PFSK-1 (cell line): ENCODE data around the gene EFCAB6.

Experiments
- POLR2AphosphoS5 ChIP-seq: IDR thresholded peaks from 2 replicates; pipeline ENCODE4 v1.6.1; 2012; ENCODE audit warnings: low read depth, mild to moderate bottlenecking, control low read depth, low read length, moderate library complexity
- REST ChIP-seq, 2 experiments: IDR thresholded peaks; 2 replicates each; pipeline versions ENCODE4 v1.6.1 to v1.8.0; 2011 to 2012; ENCODE audit warnings: low read depth in 2 of 2, low read length in 2 of 2, control low read depth in 1 of 2, inconsistent platforms in 1 of 2, mild to moderate bottlenecking in 1 of 2, moderate library complexity in 1 of 2; ENCODE audit not compliant: insufficient read depth in 1 of 2
- TAF1 ChIP-seq: IDR thresholded peaks from 2 replicates; pipeline ENCODE4 v1.6.1; 2012; ENCODE audit warnings: low read length, control low read depth, borderline replicate concordance; ENCODE audit not compliant: insufficient read depth

- TF ChIP-seq REST (IDR thresholded peaks at IDR 0.05; ENCODE audit: insufficient read depth in 1 of 2, low read depth in 2 of 2, low read length in 2 of 2) (no peak), TAF1 (no peak), POLR2AphosphoS5 (no peak)
Observed at GRCh38 chr22:43554694-43555365, 257.3 kb downstream of the EFCAB6 start.
